Testis (tissue), 3 donors: ENCODE measurements around the gene CNNM4. TPM values are rescaled to one million over a fixed set of nuclear protein-coding genes. Genes with fewer than 3 reads are reported as not detected.

Source experiments
- DNase-seq: peaks from one replicate; pipeline ENCODE4 v3.0.0-alpha.2; 2019
- H3K27ac ChIP-seq, 2 donors: fragments of 200-600 bp; sonication (generic); one replicate each; pipeline ENCODE4 v1.5.1; 2019
- H3K27me3 ChIP-seq: fragments of 200-600 bp; sonication (generic); one replicate; pipeline ENCODE4 v1.5.1; 2019
- H3K36me3 ChIP-seq: fragments of 200-600 bp; sonication (generic); one replicate; pipeline ENCODE4 v1.5.1; 2017; ENCODE audit warnings: low read depth; ENCODE audit errors: missing control alignments
- H3K4me1 ChIP-seq: fragments of 200-600 bp; sonication (generic); one replicate; pipeline ENCODE4 v1.5.1; 2019
- H3K4me3 ChIP-seq, 2 donors: fragments of 200-600 bp; sonication (generic); one replicate each; pipeline ENCODE4 v1.5.1; 2017 to 2019
- H3K9me3 ChIP-seq: fragments of 200-600 bp; sonication (generic); one replicate; pipeline ENCODE4 v1.5.1; 2017
- POLR2A ChIP-seq: fragments of 450-650 bp; IDR thresholded peaks from one replicate; pipeline ENCODE4 v1.6.1; 2017; ENCODE audit warnings: antibody characterized with exemption, mild to moderate bottlenecking, moderate library complexity
- WGBS, 2 donors: methylation state at CpG; one replicate each; pipeline ENCODE4 v1.1.5; 2018; 5-methylcytosine and 5-hydroxymethylcytosine counted together
- intact Hi-C: fragments of 100-400 bp; cut with DNase I; formaldehyde crosslinking; loops from one replicate; pipeline ENCODE4 v1.15.1; 2023; ENCODE audit warnings: low total_unique reads
- polyA plus RNA-seq: library from polyadenylated mRNA; stranded (reverse); fragments of 350-450 nt; fragmentation: Illumina TruSeq; extraction: RNeasy Lipid Tissue Mini Kit (QIAGEN cat#74804); gene quantifications from one replicate; pipeline ENCODE4 v1.2.3, GENCODE V29; 2014; ENCODE audit warnings: low read depth, low replicate concordance; ENCODE audit not compliant: insufficient read depth
- total RNA-seq, 2 donors: library from RNA; depleted of rRNA; stranded (reverse); fragments of >200 nt; gene quantifications; one replicate each; pipeline ENCODE4 v1.2.3, GENCODE V29; 2016
- TF ChIP-seq, protein P1 (sequence below), 3 experiments: fragments of 450-650 bp in 2 of 3; fragments of 200-600 bp in 1 of 3; sonication (generic) in 1 of 3; IDR thresholded peaks; one replicate each; pipeline ENCODE4 v1.5.1; 2016 to 2019; ENCODE audit warnings: antibody characterized with exemption in 3 of 3, mild to moderate bottlenecking in 2 of 3, moderate library complexity in 1 of 3

CNNM4 gene
- total and polyA plus RNA-seq, 3 donors from 2014 or later, result 18.0 to 21.8 (median 18.4) TPM

DNA sequence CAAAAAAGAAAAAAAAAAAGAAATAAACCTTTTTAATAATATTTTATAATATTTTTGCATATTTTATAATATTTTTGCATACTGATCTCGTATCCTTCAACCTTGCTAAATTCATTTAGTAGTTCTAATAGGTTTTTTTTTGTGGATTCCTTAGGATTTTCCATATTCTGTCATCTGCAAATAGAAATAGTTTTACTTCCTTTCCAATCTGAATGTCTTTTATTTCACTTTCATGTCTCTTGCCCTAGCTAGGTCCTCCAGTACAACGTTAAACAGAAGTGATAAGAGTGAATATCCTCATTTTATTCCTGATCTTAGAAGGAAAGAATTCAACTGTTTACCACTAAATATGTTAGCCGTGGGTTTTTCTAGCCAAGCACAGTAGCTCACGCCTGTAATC is 34.6 kb upstream of the CNNM4 start:
- H3K27ac ChIP-seq, result no peak overlapping the region
- no peak for DNase-seq
- H3K36me3 ChIP-seq, result no peaks in the 10 kb centered on the region
- intact Hi-C loops, result no loop called here
- no peaks in the 10 kb centered on the region for H3K9me3 ChIP-seq
- no peak for TF ChIP-seq POLR2A
- TF ChIP-seq, protein P1, sequence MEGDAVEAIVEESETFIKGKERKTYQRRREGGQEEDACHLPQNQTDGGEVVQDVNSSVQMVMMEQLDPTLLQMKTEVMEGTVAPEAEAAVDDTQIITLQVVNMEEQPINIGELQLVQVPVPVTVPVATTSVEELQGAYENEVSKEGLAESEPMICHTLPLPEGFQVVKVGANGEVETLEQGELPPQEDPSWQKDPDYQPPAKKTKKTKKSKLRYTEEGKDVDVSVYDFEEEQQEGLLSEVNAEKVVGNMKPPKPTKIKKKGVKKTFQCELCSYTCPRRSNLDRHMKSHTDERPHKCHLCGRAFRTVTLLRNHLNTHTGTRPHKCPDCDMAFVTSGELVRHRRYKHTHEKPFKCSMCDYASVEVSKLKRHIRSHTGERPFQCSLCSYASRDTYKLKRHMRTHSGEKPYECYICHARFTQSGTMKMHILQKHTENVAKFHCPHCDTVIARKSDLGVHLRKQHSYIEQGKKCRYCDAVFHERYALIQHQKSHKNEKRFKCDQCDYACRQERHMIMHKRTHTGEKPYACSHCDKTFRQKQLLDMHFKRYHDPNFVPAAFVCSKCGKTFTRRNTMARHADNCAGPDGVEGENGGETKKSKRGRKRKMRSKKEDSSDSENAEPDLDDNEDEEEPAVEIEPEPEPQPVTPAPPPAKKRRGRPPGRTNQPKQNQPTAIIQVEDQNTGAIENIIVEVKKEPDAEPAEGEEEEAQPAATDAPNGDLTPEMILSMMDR (IDR thresholded peaks at IDR 0.05), result no peak
- H3K27me3 ChIP-seq, result no peaks in the 10 kb centered on the region
- no peak overlapping the region for H3K4me3 ChIP-seq
- WGBS, 2 donors, result 85 to 91% methylated on average over 4 of the region's 4 CpGs
- no peaks in the 10 kb centered on the region for H3K4me1 ChIP-seq

DNA sequence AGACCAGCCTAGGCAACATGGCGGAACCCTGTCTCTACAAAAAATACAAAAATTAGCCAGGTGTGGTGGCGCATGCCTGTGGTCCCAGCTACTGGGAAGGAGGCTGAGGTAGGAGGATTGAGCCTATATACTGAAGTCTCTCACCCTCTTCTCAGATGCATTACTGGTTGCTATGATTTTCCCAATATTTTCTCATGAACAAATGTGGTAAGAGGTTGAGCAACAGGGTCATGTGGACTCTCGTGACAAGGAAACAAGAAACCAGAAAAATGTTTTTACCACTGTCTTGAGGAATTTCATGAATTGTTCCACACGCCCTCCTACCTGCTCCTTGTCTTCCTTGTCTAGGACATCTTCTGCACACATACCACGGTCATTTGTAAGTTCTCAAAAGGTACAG is 33.3 kb upstream of the CNNM4 start:
- intact Hi-C loops, result no loop called here
- H3K4me3 ChIP-seq, result no peak overlapping the region
- no peaks in the 10 kb centered on the region for H3K27me3 ChIP-seq
- TF ChIP-seq POLR2A, result no peak
- TF ChIP-seq, protein P1 (IDR thresholded peaks at IDR 0.05), result no peak
- no peaks in the 10 kb centered on the region for H3K4me1 ChIP-seq
- no peak for DNase-seq
- H3K27ac ChIP-seq, result no peak overlapping the region
- 94% methylated on average over 5 of the region's 5 CpGs for WGBS, 2 donors
- H3K9me3 ChIP-seq, result no peaks in the 10 kb centered on the region
- H3K36me3 ChIP-seq, result no peaks in the 10 kb centered on the region

- 86 to 88% methylated on average over 7 of the region's 7 CpGs for WGBS, 2 donors
- Histone ChIP-seq H3K27me3 (no peaks in the 10 kb centered on the region), H3K36me3 (no peaks in the 10 kb centered on the region), H3K4me3 (no peak overlapping the region), H3K27ac (no peak overlapping the region), H3K9me3 (no peaks in the 10 kb centered on the region), H3K4me1 (no peaks in the 10 kb centered on the region)
- no peak for TF ChIP-seq POLR2A
- TF ChIP-seq, protein P1 (IDR thresholded peaks at IDR 0.05), result no peak
- no peak for DNase-seq
- intact Hi-C loops, result no loop called here
Observed at GRCh38 chr2:96729748-96730147, 31.0 kb upstream of the CNNM4 start.

DNA sequence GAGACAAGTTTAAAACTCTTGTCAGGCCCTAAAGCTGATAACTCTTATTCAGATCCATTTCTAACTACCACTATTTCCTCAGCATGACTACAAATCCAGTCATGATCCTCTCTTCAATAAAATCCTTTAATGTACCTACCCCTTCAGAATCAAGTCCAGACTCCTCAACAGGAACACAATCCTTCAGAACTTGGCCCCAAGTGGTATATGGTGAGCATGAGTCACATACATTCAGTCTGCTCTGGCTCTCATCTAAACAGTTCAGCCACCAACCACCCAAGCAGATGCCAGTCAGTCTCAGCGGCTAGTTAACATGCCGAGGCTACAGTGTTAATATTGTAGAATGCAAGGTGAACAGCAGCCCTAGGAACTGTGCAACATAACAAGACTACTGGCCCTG is 30.5 kb upstream of the CNNM4 start:
- no peak overlapping the region for H3K27ac ChIP-seq
- H3K27me3 ChIP-seq, result no peaks in the 10 kb centered on the region
- no peak for DNase-seq
- H3K9me3 ChIP-seq, result no peaks in the 10 kb centered on the region
- H3K36me3 ChIP-seq, result no peaks in the 10 kb centered on the region
- H3K4me3 ChIP-seq, result no peak overlapping the region
- intact Hi-C loops, result no loop called here
- WGBS, 2 donors, result 92 to 96% methylated on average over 2 of the region's 2 CpGs
- no peaks in the 10 kb centered on the region for H3K4me1 ChIP-seq
- TF ChIP-seq, protein P1 (IDR thresholded peaks at IDR 0.05), result no peak
- no peak for TF ChIP-seq POLR2A

DNA sequence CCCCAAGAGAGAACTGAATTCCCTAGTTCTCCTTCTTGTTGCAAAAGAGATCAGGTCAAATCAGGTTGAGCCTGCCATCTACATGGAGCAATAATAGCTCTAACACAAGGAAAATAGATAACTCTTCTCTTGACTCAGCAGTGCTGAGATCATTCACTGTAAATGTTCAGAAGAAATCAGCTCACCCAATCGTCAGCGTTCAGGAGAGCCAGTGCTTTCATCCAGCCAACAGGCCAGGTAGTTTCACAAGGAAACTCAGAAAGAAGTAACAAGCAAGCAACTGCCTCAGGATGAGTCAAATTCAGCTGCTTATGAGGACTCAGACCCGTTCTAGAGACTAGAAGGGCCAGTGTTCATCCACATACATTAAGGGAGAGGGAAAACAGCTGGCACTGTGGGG is 26.8 kb upstream of the CNNM4 start:
- Histone ChIP-seq H3K27me3 (no peaks in the 10 kb centered on the region), H3K9me3 (no peaks in the 10 kb centered on the region), H3K27ac (no peak overlapping the region), H3K36me3 (no peaks in the 10 kb centered on the region), H3K4me1 (peaks cover 3% of the 10 kb centered on the region), H3K4me3 (no peak overlapping the region)
- no peak for DNase-seq
- TF ChIP-seq, protein P1 (IDR thresholded peaks at IDR 0.05), result no peak
- TF ChIP-seq POLR2A, result no peak
- 86 to 88% methylated on average over 3 of the region's 3 CpGs for WGBS, 2 donors
- intact Hi-C loops, result no loop called here
